Suppressor macrophage (primary cell): ENCODE results near the gene ZNF239.
"Not testable (repeated sequence)": the region's sequence is repeated elsewhere in the genome, so short reads cannot be mapped to it uniquely, and the experiment has no call there.

Experiments used
- DNase-seq, 4 experiments: peaks; one replicate each; pipeline ENCODE4 v3.0.0-alpha.2; 2020 to 2022

The ZNF239 gene

DNA sequence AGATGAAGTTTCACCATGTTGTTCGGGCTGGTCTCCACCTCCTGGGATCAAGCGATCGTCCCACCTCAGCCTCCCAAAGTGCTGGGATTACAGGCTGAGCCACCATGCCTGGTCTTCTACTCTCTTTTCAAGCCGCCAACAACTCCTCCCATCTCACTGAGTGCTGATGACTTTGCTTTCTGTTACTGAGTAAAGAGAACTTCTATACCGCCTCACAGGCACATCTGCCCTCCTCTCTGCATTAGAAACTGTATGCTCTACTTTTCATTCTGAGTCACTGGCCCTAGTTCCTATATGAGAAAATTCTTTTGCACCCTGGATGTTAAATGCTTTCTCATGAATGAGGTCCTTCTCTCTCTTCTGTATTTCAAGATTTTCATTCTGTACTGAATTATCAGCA is 2.2 kb upstream of the ZNF239 start:
- no peak for DNase-seq

DNA sequence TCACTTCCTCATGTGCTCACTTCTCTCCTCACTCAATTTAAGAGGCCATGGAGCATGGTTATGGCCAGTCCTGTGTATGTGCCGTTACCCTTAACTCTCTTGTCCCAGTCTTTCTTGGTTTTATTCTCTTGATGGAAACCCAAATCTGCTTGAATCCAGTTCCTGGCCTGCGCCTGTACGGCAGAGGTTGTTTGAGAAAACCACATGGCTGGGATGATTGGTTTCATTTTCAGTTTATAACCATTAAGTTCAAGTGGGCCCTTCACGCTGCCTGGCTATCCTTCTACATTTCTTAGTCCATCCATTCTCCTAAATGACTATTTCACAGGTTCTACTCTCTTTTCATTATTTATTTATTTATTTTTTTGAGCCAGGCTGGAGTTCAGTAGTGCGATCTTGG is 1.6 kb upstream of the ZNF239 start:
- DNase-seq: no peak

- DNase-seq: no peak
These were observed 490 bp upstream of the ZNF239 start for GRCh38 chr10:43574906-43575305.

DNA sequence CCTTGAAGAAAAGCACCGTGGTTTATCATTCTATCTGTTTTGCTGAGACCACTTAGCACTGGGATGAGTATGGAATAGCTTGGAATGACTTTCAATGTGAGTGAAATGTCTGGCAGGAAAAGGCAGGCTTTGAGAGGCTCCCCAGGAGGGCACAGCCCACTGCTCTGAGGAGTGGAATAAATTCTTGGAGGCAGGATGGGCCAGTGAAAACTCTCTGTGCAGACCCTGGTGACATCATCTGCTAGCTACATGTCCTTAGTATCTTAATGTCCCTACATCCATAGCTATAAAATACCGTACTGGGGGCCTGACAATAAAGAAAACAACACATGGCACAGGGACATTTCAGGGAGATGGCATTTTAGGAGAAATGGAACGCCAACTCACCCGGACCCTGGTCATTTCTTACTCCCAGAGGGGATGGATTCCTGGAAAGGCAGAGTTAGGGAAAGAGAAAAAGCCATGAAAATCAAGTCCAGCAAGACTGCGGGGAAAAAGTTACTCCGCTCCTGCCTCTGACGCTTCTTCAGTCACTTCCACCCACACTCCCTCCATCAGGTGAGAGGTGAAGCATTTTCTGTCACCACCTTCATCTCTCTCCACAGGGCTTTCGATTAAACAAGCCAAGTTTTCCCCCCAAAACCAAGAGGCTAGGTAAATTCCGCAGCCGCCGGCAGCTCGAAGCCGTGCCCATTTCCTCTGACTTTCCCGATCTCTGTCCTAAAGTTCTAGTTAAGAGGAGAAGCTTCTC is 991 bp downstream of the ZNF239 start:
- no peak for DNase-seq

DNA sequence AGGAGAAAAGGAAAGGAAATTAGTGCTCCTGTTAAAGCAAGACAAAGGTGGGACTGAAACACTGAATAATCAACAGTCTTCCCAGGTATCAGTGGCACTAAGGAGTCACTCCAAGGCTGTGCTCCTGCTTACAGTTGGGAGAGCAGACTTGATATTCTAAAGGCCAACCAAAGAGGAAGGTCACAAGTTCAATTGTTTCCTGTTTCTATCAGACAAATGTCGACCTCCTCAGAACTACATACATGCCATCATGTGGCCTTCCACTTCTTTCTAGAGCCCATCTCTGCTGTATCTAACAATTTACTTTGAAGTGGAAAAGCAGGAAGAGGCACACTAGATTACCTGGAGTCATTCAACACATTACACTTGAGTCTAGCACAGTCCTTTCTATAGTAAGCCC is 3.4 kb downstream of the ZNF239 start:
- peak; percentile 19 to 66 (median 39) for DNase-seq

- no peak for DNase-seq
These were observed 4.7 kb downstream of the ZNF239 start for GRCh38 chr10:43569681-43570080.

DNA sequence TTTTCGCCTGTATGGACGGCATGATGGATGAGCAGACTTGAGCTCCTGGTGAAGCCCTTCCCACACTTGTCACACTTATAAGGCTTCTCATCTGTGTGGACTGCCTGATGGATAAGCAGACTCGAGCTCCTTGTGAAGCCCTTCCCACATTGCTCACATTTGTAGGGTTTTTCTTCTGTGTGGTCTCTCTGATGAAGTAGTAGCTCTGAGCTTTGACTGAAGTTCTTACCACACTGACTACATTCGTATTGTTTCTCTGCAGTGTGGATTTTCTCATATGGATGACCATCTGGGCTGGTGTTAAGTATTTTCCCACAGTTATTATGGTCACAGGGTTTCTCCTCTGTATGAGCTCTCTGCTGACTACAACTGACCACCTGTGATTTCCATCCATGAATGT is 17.2 kb downstream of the ZNF239 start:
- DNase-seq: no peak

DNA sequence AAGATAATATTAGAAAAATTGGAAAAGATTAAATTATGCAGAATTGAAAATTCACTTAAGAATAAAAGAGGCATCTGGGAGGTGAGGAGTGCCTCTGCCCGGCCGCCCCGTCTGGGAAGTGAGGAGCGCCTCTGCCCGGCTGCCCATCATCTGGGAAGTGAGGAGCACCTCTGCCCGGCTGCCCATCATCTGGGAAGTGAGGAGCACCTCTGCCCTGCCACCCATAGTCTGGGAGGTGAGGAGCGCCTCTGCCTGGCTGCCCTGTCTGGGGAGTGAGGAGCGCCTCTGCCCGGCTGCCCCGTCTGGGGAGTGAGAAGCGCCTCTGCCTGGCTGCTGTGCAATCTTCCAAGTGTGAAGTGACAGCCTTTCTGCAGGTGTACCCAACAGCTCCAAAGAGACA is 30.7 kb downstream of the ZNF239 start:
- DNase-seq: not testable (repeated sequence)

DNA sequence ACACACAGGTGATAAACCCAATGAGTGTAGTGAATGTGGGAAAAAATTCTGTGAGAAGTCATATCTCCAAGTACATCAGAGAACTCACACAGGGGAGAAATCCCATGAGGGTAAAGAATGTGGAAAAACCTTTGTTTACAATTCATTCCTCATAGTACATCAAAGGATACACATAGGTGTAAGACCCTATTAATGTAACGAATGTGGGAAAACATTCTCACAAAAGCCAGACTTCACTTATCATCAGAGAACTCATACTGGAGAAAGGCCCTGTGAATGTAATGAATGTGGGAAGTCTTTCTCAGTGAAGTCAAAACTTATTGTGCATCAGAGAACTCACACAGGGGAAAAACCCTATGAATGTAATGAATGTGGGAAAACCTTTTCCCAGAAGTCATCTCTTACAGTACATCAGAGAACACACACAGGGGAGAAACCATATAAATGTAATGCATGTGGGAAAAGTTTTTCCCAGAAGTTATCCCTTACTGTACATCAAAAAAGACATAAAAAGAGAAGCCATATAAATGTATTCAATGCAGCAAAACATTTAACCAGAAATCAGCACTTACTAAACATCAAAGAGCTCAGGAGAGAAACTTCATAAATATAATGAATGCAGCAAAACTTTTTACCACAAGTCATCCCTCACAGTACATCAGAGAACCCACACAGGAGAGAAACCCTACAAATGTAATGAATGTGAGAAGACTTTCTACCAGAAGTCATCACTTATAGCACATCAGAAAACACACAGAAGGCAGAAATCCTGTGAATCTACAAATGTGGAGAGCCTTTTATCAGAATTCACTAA is 49.8 kb downstream of the ZNF239 start:
- no peak for DNase-seq
